Breast epithelium (tissue), 3 donors: ENCODE results near the gene NTSR2.

ENCODE experiments used
- POLR2A ChIP-seq: fragments of 450-650 bp; IDR thresholded peaks from one replicate; pipeline ENCODE4 v1.6.1; 2016; ENCODE audit warnings: antibody characterized with exemption, mild to moderate bottlenecking, moderate library complexity
- TF ChIP-seq, protein P1 (sequence below), 3 donors: fragments of 450-650 bp; IDR thresholded peaks; one replicate each; pipeline ENCODE4 v1.5.1; 2016 to 2017; ENCODE audit warnings: antibody characterized with exemption in 3 of 3, mild to moderate bottlenecking in 3 of 3, moderate library complexity in 3 of 3

GRCh38 chr2:11680901-11681721 is 11.1 kb upstream of the NTSR2 start:
- TF ChIP-seq POLR2A: no peak
- TF ChIP-seq, protein P1, sequence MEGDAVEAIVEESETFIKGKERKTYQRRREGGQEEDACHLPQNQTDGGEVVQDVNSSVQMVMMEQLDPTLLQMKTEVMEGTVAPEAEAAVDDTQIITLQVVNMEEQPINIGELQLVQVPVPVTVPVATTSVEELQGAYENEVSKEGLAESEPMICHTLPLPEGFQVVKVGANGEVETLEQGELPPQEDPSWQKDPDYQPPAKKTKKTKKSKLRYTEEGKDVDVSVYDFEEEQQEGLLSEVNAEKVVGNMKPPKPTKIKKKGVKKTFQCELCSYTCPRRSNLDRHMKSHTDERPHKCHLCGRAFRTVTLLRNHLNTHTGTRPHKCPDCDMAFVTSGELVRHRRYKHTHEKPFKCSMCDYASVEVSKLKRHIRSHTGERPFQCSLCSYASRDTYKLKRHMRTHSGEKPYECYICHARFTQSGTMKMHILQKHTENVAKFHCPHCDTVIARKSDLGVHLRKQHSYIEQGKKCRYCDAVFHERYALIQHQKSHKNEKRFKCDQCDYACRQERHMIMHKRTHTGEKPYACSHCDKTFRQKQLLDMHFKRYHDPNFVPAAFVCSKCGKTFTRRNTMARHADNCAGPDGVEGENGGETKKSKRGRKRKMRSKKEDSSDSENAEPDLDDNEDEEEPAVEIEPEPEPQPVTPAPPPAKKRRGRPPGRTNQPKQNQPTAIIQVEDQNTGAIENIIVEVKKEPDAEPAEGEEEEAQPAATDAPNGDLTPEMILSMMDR (IDR thresholded peaks at IDR 0.05): no peak
